Tibial nerve (tissue), 4 donors: Measurements from ENCODE around the gene PARP15. TPM values are rescaled to one million over a fixed set of nuclear protein-coding genes. Genes with fewer than 3 reads are reported as not detected.

Experiments used
- DNase-seq, 2 donors: peaks; one replicate each; pipeline ENCODE4 v3.0.0-alpha.2; 2019; ENCODE audit warnings: low spot score in 2 of 2
- H3K27ac ChIP-seq, 4 donors: fragments of 200-600 bp; sonication (generic) in 3 of 4; one replicate each; pipeline ENCODE4 v1.5.1; 2017 to 2019; ENCODE audit warnings: mild to moderate bottlenecking in 1 of 4
- H3K27me3 ChIP-seq, 2 donors: fragments of 200-600 bp; sonication (generic) in 1 of 2; one replicate each; pipeline versions ENCODE4 v1.5.1 to v1.6.0; 2017 to 2019
- H3K36me3 ChIP-seq, 3 donors: fragments of 200-600 bp; sonication (generic); one replicate each; pipeline ENCODE4 v1.5.1; 2018 to 2019
- H3K4me1 ChIP-seq, 4 donors: fragments of 200-600 bp; sonication (generic) in 3 of 4; one replicate each; pipeline ENCODE4 v1.5.1; 2017 to 2019
- H3K4me3 ChIP-seq, 4 donors: fragments of 200-600 bp; sonication (generic) in 3 of 4; one replicate each; pipeline ENCODE4 v1.5.1; 2017 to 2019; ENCODE audit warnings: mild to moderate bottlenecking in 1 of 4, moderate library complexity in 1 of 4
- H3K9me3 ChIP-seq, 4 donors: fragments of 200-600 bp; sonication (generic) in 3 of 4; one replicate each; pipeline ENCODE4 v1.5.1; 2017 to 2019
- CTCF ChIP-seq, 5 experiments: fragments of 200-600 bp in 3 of 5; fragments of 450-650 bp in 2 of 5; sonication (generic) in 3 of 5; IDR thresholded peaks; one replicate each; pipeline ENCODE4 v1.5.1; 2016 to 2019; ENCODE audit warnings: antibody characterized with exemption in 5 of 5, mild to moderate bottlenecking in 3 of 5, moderate library complexity in 2 of 5
- EP300 ChIP-seq, 2 donors: sonication (generic); formaldehyde crosslinking; IDR thresholded peaks; one replicate each; pipeline ENCODE4 v1.6.1; 2017; ENCODE audit warnings: antibody characterized with exemption in 2 of 2, mild to moderate bottlenecking in 1 of 2
- POLR2A ChIP-seq, 2 donors: fragments of 450-650 bp; IDR thresholded peaks; one replicate each; pipeline ENCODE4 v1.6.1; 2017; ENCODE audit warnings: antibody characterized with exemption in 2 of 2, mild to moderate bottlenecking in 2 of 2, moderate library complexity in 2 of 2
- WGBS, 2 donors: methylation state at CpG; one replicate each; pipeline ENCODE4 v1.1.5; 2018; 5-methylcytosine and 5-hydroxymethylcytosine counted together
- total RNA-seq, 4 donors: library from RNA; depleted of rRNA; stranded (reverse); fragments of >200 nt; gene quantifications; one replicate each; pipeline ENCODE4 v1.1.0, GENCODE V29; 2016

Gene PARP15
- total RNA-seq, result 1 to 10 TPM; 1.2 to 3.6 (median 2.8) TPM

GRCh38 chr3:122577409-122578031, at the start of gene PARP15:
Gene PARP15, plus strand, starts transcription at chr3:122577650. Its CDS starts 18 bp downstream, at chr3:122577668.
- Histone ChIP-seq H3K27me3 (no peaks in the 10 kb centered on the region), H3K36me3 (peaks cover 0 to 24% (median 0%) of the 10 kb centered on the region in 3 donors), H3K4me3 (peak within 1 kb of the TSS; percentile 30 to 62 (median 56)), H3K9me3 (peaks cover 0 to 14% (median 3%) of the 10 kb centered on the region in 4 donors), H3K4me1 (peaks cover 0 to 18% (median 4%) of the 10 kb centered on the region in 4 donors), H3K27ac (peak within 1 kb of the TSS in 1 of 4 donors; percentile 78)
- 2 to 6% methylated on average over 36 to 39 of the region's 40 CpGs for WGBS, 2 donors
- DNase-seq, result no peak
- TF ChIP-seq CTCF (IDR thresholded peaks at IDR 0.05) (no peak), POLR2A (IDR thresholded peaks at IDR 0.05) (no peak), EP300 (IDR thresholded peaks at IDR 0.05) (no peak)

GRCh38 chr3:122530164-122530563, 47.3 kb upstream of the PARP15 start:
- H3K9me3 ChIP-seq, result no peaks in the 10 kb centered on the region
- TF ChIP-seq EP300 (IDR thresholded peaks at IDR 0.05) (no peak), POLR2A (IDR thresholded peaks at IDR 0.05) (no peak), CTCF (IDR thresholded peaks at IDR 0.05) (no peak)
- H3K27me3 ChIP-seq, result no peaks in the 10 kb centered on the region
- no peak overlapping the region for H3K27ac ChIP-seq
- 82 to 83% methylated on average over 2 of the region's 2 CpGs for WGBS, 2 donors
- no peak for DNase-seq
- H3K4me1 ChIP-seq, result no peaks in the 10 kb centered on the region
- H3K36me3 ChIP-seq, result peaks cover 0 to 89% (median 7%) of the 10 kb centered on the region in 3 donors
- H3K4me3 ChIP-seq, result no peak overlapping the region

GRCh38 chr3:122533480-122533879, 44.0 kb upstream of the PARP15 start:
- Histone ChIP-seq H3K36me3 (peaks cover 0 to 94% (median 7%) of the 10 kb centered on the region in 3 donors), H3K4me3 (no peak overlapping the region), H3K27ac (no peak overlapping the region), H3K9me3 (no peaks in the 10 kb centered on the region), H3K27me3 (no peaks in the 10 kb centered on the region), H3K4me1 (no peaks in the 10 kb centered on the region)
- no peak for TF ChIP-seq CTCF (IDR thresholded peaks at IDR 0.05)
- TF ChIP-seq EP300 (IDR thresholded peaks at IDR 0.05), result no peak
- TF ChIP-seq POLR2A (IDR thresholded peaks at IDR 0.05), result no peak
- 87 to 92% methylated on average over 2 of the region's 2 CpGs for WGBS, 2 donors
- no peak for DNase-seq

- H3K27me3 ChIP-seq, result no peaks in the 10 kb centered on the region
- no peak overlapping the region for H3K4me3 ChIP-seq
- WGBS, 2 donors, result 60 to 78% methylated on average over 1 of the region's 1 CpG
- no peaks in the 10 kb centered on the region for H3K4me1 ChIP-seq
- peaks cover 0 to 91% (median 7%) of the 10 kb centered on the region in 3 donors for H3K36me3 ChIP-seq
- DNase-seq, result no peak
- no peak for TF ChIP-seq POLR2A (IDR thresholded peaks at IDR 0.05)
- TF ChIP-seq EP300 (IDR thresholded peaks at IDR 0.05), result no peak
- no peak for TF ChIP-seq CTCF (IDR thresholded peaks at IDR 0.05)
- no peak overlapping the region for H3K27ac ChIP-seq
- H3K9me3 ChIP-seq, result no peaks in the 10 kb centered on the region
These were observed 43.5 kb upstream of the PARP15 start for GRCh38 chr3:122533931-122534334.

- no peaks in the 10 kb centered on the region for H3K4me1 ChIP-seq
- 75 to 77% methylated on average over 6 of the region's 6 CpGs for WGBS, 2 donors
- H3K36me3 ChIP-seq, result peaks cover 0 to 93% (median 7%) of the 10 kb centered on the region in 3 donors
- TF ChIP-seq EP300 (IDR thresholded peaks at IDR 0.05) (no peak), POLR2A (IDR thresholded peaks at IDR 0.05) (no peak), CTCF (IDR thresholded peaks at IDR 0.05) (no peak)
- no peaks in the 10 kb centered on the region for H3K9me3 ChIP-seq
- H3K27me3 ChIP-seq, result no peaks in the 10 kb centered on the region
- no peak overlapping the region for H3K4me3 ChIP-seq
- DNase-seq, result no peak
- H3K27ac ChIP-seq, result no peak overlapping the region
These were observed 41.4 kb upstream of the PARP15 start for GRCh38 chr3:122535964-122536631.
